HepG2 (cell line): ENCODE measurements around the gene FKBP10. TPM values are rescaled to one million over a fixed set of nuclear protein-coding genes. Genes with fewer than 3 reads are reported as not detected.

Experiments used
- AKAP8 ChIP-seq: sonication (generic); formaldehyde crosslinking; IDR thresholded peaks from 2 replicates; pipeline ENCODE4 v1.5.1; 2020; ENCODE audit warnings: mild to moderate bottlenecking, missing genetic modification reagents
- E2F5 ChIP-seq: sonication (generic); formaldehyde crosslinking; conservative IDR thresholded peaks from 2 replicates; pipeline ENCODE4 v1.4.0; 2020; ENCODE audit warnings: missing genetic modification reagents
- FLYWCH1 ChIP-seq: sonication (generic); formaldehyde crosslinking; IDR thresholded peaks from 2 replicates; pipeline ENCODE4 v1.8.1; 2023; ENCODE audit warnings: mild to moderate bottlenecking, missing genetic modification reagents
- HOXA5 ChIP-seq: sonication (generic); formaldehyde crosslinking; IDR thresholded peaks from 2 replicates; pipeline ENCODE4 v1.4.0; 2020; ENCODE audit warnings: missing genetic modification reagents
- MAX ChIP-seq: IDR thresholded peaks from 2 replicates; pipeline ENCODE4 v1.6.1; 2012; ENCODE audit warnings: inconsistent platforms
- MXD3 ChIP-seq: IDR thresholded peaks from 2 replicates; pipeline ENCODE4 v1.6.1; 2016; ENCODE audit warnings: mild to moderate bottlenecking, missing biosample characterization, missing genetic modification reagents
- NCOR1 ChIP-seq: fragments of 200-600 bp; sonication (generic); IDR thresholded peaks from 2 replicates; pipeline ENCODE4 v1.7.0; 2017; ENCODE audit warnings: antibody characterized with exemption, low read length, borderline replicate concordance
- NR2F2 ChIP-seq: IDR thresholded peaks from 2 replicates; pipeline ENCODE4 v1.6.1; 2012; ENCODE audit warnings: low read depth, inconsistent platforms, borderline replicate concordance
- PBX3 ChIP-seq: sonication (generic); formaldehyde crosslinking; IDR thresholded peaks from 2 replicates; pipeline ENCODE4 v1.8.1; 2023; ENCODE audit warnings: missing genetic modification reagents, inconsistent platforms, borderline replicate concordance
- PPARG ChIP-seq: conservative IDR thresholded peaks from 2 replicates; pipeline ENCODE4 v1.6.1; 2016; ENCODE audit warnings: missing biosample characterization, missing genetic modification reagents
- RAD51 ChIP-seq: fragments of 450-650 bp; IDR thresholded peaks from 2 replicates; pipeline ENCODE4 v1.6.1; 2016; ENCODE audit warnings: borderline replicate concordance
- REPIN1 ChIP-seq: sonication (generic); formaldehyde crosslinking; IDR thresholded peaks from 2 replicates; pipeline ENCODE4 v1.8.0; 2022; ENCODE audit warnings: missing genetic modification reagents, low read depth, mild to moderate bottlenecking, borderline replicate concordance
- RFX1 ChIP-seq: fragments of 450-650 bp; IDR thresholded peaks from 2 replicates; pipeline ENCODE4 v1.6.1; 2017
- RNF219 ChIP-seq: sonication (generic); formaldehyde crosslinking; IDR thresholded peaks from 2 replicates; pipeline ENCODE4 v1.5.0; 2020; ENCODE audit warnings: mild to moderate bottlenecking, missing genetic modification reagents
- SALL2 ChIP-seq: sonication (generic); formaldehyde crosslinking; IDR thresholded peaks from 2 replicates; pipeline ENCODE4 v1.8.1; 2023; ENCODE audit warnings: mild to moderate bottlenecking, missing genetic modification reagents, inconsistent platforms
- SMARCE1 ChIP-seq: fragments of 450-650 bp; IDR thresholded peaks from 2 replicates; pipeline ENCODE4 v1.6.1; 2017; ENCODE audit warnings: borderline replicate concordance
- THRA ChIP-seq: sonication (generic); formaldehyde crosslinking; IDR thresholded peaks from 2 replicates; pipeline ENCODE4 v1.4.0; 2020; ENCODE audit warnings: missing genetic modification reagents, borderline replicate concordance
- ZNF205 ChIP-seq: IDR thresholded peaks from 2 replicates; pipeline ENCODE4 v1.6.1; 2018; ENCODE audit warnings: missing biosample characterization, missing genetic modification reagents
- ZNF225 ChIP-seq: sonication (generic); formaldehyde crosslinking; IDR thresholded peaks from 2 replicates; pipeline ENCODE4 v1.4.0; 2020; ENCODE audit warnings: mild to moderate bottlenecking, missing genetic modification reagents
- ZNF331 ChIP-seq: sonication (generic); formaldehyde crosslinking; IDR thresholded peaks from 2 replicates; pipeline ENCODE4 v1.4.0; 2020; ENCODE audit warnings: missing genetic modification reagents
- ZNF34 ChIP-seq: sonication (generic); formaldehyde crosslinking; IDR thresholded peaks from 2 replicates; pipeline ENCODE4 v1.4.0; 2020; ENCODE audit warnings: mild to moderate bottlenecking, missing genetic modification reagents, borderline replicate concordance
- ZNF430 ChIP-seq: sonication (generic); formaldehyde crosslinking; IDR thresholded peaks from 2 replicates; pipeline ENCODE4 v1.9.0; 2021; ENCODE audit warnings: mild to moderate bottlenecking, missing genetic modification reagents
- ZNF501 ChIP-seq: sonication (generic); formaldehyde crosslinking; IDR thresholded peaks from 2 replicates; pipeline ENCODE4 v1.5.1; 2020; ENCODE audit warnings: mild to moderate bottlenecking, moderate library complexity, missing genetic modification reagents
- ZNF83 ChIP-seq: sonication (generic); formaldehyde crosslinking; IDR thresholded peaks from 2 replicates; pipeline ENCODE4 v1.4.0; 2020; ENCODE audit warnings: missing genetic modification reagents, mild to moderate bottlenecking, borderline replicate concordance
- polyA plus RNA-seq, 8 experiments: library from polyadenylated mRNA; depleted of rRNA in 3 of 8; stranded (reverse) in 7 of 8; unstranded in 1 of 8; fragments of >200 nt; fragmentation: Illumina TruSeq in 4 of 8; extraction: Trizol in 4 of 8; gene quantifications; 2 replicates each; pipeline versions ENCODE4 v1.2.1 to v1.2.3, GENCODE V29; 2011 to 2016; ENCODE audit warnings: low read depth in 4 of 8, missing spikeins in 1 of 8, mixed read lengths in 1 of 8; ENCODE audit not compliant: insufficient read depth in 1 of 8
- total RNA-seq, 5 experiments: library from RNA; depleted of rRNA; stranded (reverse); fragments of >200 nt; fragmentation: Illumina TruSeq; extraction: Trizol; gene quantifications; 2 replicates each; pipeline ENCODE4 v1.2.3, GENCODE V29; 2016; ENCODE audit warnings: low read depth in 1 of 5

The FKBP10 gene
- total and polyA plus RNA-seq, 2 of the 13 experiments (the other 11 are each of a cell fraction or from before 2014, with no cell fraction given): 149 to 573 TPM

- no peak for TF ChIP-seq THRA (CRISPR knock-in tag)
- 0 out of 2 replicates have a peak, but pooled peaks have one; percentile 65 for TF ChIP-seq PBX3 (CRISPR knock-in tag)
- no peak for TF ChIP-seq SMARCE1
- TF ChIP-seq AKAP8: no peak
- peak; percentile 97 for TF ChIP-seq ZNF34
- peak; percentile 91 for TF ChIP-seq ZNF501 (CRISPR knock-in tag)
- TF ChIP-seq MAX: peak; percentile 88
- peak; percentile 30; the same call in 1 of the 2 replicates for TF ChIP-seq ZNF225 (CRISPR knock-in tag)
- TF ChIP-seq ZNF83 (CRISPR knock-in tag): 0 out of 2 replicates have a peak, but pooled peaks have one; percentile 26
- peak; percentile 58; the same call in 1 of the 2 replicates for TF ChIP-seq FLYWCH1 (CRISPR knock-in tag)
- peak; percentile 60; the same call in 1 of the 2 replicates for TF ChIP-seq PPARG (CRISPR knock-in tag)
- peak; percentile 46; the same call in 1 of the 2 replicates for TF ChIP-seq SALL2 (CRISPR knock-in tag)
- no peak for TF ChIP-seq NCOR1
- peak; percentile 87 for TF ChIP-seq HOXA5 (CRISPR knock-in tag)
- TF ChIP-seq MXD3: peak; percentile 93
- TF ChIP-seq RAD51: no peak
- TF ChIP-seq E2F5: peak; percentile 62; the same call in 1 of the 2 replicates
- peak; percentile 56; the same call in 1 of the 2 replicates for TF ChIP-seq ZNF205 (CRISPR knock-in tag)
- TF ChIP-seq REPIN1 (CRISPR knock-in tag): peak; percentile 22
- TF ChIP-seq ZNF430 (CRISPR knock-in tag): peak; percentile 92
- no peak for TF ChIP-seq RFX1
- TF ChIP-seq NR2F2: no peak; the same call in 1 of the 2 replicates
- TF ChIP-seq RNF219 (CRISPR knock-in tag): 0 out of 2 replicates have a peak, but pooled peaks have one; percentile 83
- TF ChIP-seq ZNF331 (CRISPR knock-in tag): 0 out of 2 replicates have a peak, but pooled peaks have one; percentile 77
Measured at GRCh38 chr17:41864836-41865595, 52.2 kb downstream of the FKBP10 start, which contains the start of gene KLHL11 (continued).
